ENCODE measurements around the gene KRT77.
"Not testable (repeated sequence)": the region's sequence is repeated elsewhere in the genome, so short reads cannot be mapped to it uniquely, and the experiment has no call there.

The KRT77 gene
- 0 reads per million in 3 donors for total RNA-seq

DNA sequence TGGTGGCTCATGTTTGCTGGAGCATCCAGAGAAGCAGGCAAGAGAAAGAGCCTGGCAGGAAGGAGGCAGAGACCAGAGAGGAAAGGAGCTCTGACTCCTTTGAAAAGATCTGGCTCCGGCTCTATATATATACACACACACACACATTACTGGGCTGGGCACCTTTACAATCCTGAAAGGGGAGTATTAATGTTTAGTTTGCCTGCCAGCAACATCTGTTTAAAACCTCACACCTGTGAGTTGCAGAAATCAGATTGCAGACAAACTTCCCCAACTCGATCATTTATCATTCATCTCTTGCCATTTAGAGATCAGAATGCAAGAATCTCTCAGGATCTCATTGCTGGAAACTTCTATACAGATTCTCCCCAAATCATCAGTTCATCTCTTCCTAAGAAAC is at the start of gene KRT77:
Gene KRT77 (minus strand): TSS at position 101 of the 400 bp plus-strand sequence. CDS start 90 bp downstream, at position 11.
- H3K4me3 ChIP-seq (ENCODE audit: insufficient read depth, low read depth, low read length, poor library complexity, severe bottlenecking), result no peak within 1 kb of the TSS
- H3K27me3 ChIP-seq (replicated peaks; ENCODE audit: control insufficient read depth, insufficient read depth, low read length, poor library complexity, severe bottlenecking), result no peaks in the 10 kb centered on the region

DNA sequence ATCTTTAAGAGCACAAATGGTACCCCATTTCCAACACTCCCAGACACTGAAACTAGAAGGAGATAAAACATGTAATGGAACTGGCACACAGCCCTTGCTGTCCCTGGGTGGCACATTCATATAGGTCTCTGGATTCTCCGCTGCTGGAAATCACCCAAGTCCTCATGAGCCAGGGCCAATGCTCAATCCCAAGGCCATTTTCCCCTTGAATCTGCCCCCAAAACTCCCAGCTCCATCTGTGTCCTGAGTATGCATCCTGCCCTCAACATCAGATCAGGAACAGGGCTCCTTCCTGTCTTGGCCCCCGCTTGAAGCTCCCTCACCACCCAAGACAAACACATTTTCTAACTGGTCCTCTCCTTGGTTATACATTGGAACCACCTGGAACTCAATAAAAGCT is 49.2 kb upstream of the KRT77 start:
- DNase-seq, result no peak
- Histone ChIP-seq H3K27ac (ENCODE audit: insufficient read depth, low read length, poor library complexity, severe bottlenecking) (no peak overlapping the region), H3K4me1 (ENCODE audit: control insufficient read depth, insufficient read depth, low read length, poor library complexity, severe bottlenecking) (no peaks in the 10 kb centered on the region), H3K9me3 (ENCODE audit: control insufficient read depth, low read length) (no peaks in the 10 kb centered on the region), H3K27me3 (replicated peaks; ENCODE audit: control insufficient read depth, insufficient read depth, low read length, poor library complexity, severe bottlenecking) (no peaks in the 10 kb centered on the region), H3K36me3 (ENCODE audit: control insufficient read depth, insufficient read depth, low read length) (no peaks in the 10 kb centered on the region), H3K4me3 (ENCODE audit: insufficient read depth, low read depth, low read length, poor library complexity, severe bottlenecking) (no peak overlapping the region)

More for the DNA sequence above, at the start of gene KRT77:
- no peak within 1 kb of the TSS for H3K27ac ChIP-seq (ENCODE audit: insufficient read depth, low read length, poor library complexity, severe bottlenecking)
- H3K4me1 ChIP-seq (ENCODE audit: control insufficient read depth, insufficient read depth, low read length, poor library complexity, severe bottlenecking), result no peaks in the 10 kb centered on the region
- no peaks in the 10 kb centered on the region for H3K36me3 ChIP-seq (ENCODE audit: control insufficient read depth, insufficient read depth, low read length)
- H3K9me3 ChIP-seq (ENCODE audit: control insufficient read depth, low read length), result no peaks in the 10 kb centered on the region
- no peak for DNase-seq

DNA sequence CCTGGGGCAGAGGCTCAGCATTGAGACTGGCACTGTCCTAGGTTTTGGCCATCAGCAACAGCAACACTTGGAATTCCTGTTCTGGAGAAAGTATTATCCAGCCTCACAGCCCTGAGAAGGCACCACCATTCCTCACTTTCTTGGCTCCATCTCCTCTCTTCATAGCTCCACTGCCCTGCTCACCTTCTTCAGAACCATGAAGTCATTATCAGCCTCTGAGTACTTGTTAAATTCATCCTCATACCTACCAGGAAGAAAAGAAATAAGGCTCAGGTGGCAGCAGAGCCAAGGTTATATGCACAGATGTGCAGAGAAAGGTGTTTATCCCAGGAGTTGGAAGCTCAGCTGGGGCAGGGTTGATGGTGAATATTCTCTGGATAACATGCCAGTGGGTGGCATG is 48.5 kb upstream of the KRT77 start:
- no peak for DNase-seq
- Histone ChIP-seq H3K27ac (ENCODE audit: insufficient read depth, low read length, poor library complexity, severe bottlenecking) (no peak overlapping the region), H3K36me3 (ENCODE audit: control insufficient read depth, insufficient read depth, low read length) (no peaks in the 10 kb centered on the region), H3K4me1 (ENCODE audit: control insufficient read depth, insufficient read depth, low read length, poor library complexity, severe bottlenecking) (no peaks in the 10 kb centered on the region), H3K27me3 (replicated peaks; ENCODE audit: control insufficient read depth, insufficient read depth, low read length, poor library complexity, severe bottlenecking) (no peaks in the 10 kb centered on the region), H3K4me3 (ENCODE audit: insufficient read depth, low read depth, low read length, poor library complexity, severe bottlenecking) (no peak overlapping the region), H3K9me3 (ENCODE audit: control insufficient read depth, low read length) (no peaks in the 10 kb centered on the region)

DNA sequence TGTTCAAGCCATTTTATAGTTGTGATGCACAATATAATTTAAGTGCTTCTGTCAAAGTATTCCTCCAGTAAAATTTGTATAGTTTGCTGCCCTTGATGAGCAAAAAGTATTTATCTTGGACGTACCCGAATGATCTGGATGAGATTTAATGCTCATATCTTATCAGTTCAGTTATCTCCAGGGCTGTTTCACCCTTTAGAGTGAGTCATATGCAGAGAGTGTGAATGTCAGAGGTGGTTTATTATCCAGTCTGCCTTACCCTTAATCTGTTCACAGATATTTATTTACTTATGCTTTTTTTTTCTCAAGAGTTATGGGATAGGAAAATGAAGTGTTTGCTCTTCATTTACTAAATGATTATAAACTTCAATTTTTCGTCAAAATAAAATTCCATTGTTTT is 47.2 kb upstream of the KRT77 start:
- DNase-seq, result not testable (repeated sequence)

DNA sequence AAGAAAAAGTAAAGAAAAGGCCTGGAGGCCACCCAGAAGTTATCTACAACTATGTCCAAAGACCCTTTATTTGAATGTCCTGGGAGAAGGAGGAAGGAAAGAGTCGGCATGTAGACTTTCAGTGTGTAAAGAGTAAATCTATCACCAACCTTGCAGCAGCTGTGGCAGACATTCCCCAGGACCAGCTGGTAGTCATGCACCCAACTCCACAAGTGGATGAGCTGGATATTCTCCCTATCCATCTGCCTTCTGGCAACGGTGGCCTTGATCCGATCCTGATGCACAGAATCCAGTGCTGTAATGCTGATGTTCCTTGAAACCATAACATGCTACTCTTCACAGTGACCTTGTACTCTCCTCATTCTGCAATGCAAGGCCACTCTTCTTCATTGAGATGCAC is 46.5 kb upstream of the KRT77 start:
- Histone ChIP-seq H3K27ac (ENCODE audit: insufficient read depth, low read length, poor library complexity, severe bottlenecking) (no peak overlapping the region), H3K36me3 (ENCODE audit: control insufficient read depth, insufficient read depth, low read length) (no peaks in the 10 kb centered on the region), H3K27me3 (replicated peaks; ENCODE audit: control insufficient read depth, insufficient read depth, low read length, poor library complexity, severe bottlenecking) (no peaks in the 10 kb centered on the region), H3K9me3 (ENCODE audit: control insufficient read depth, low read length) (no peaks in the 10 kb centered on the region), H3K4me3 (ENCODE audit: insufficient read depth, low read depth, low read length, poor library complexity, severe bottlenecking) (no peak overlapping the region), H3K4me1 (ENCODE audit: control insufficient read depth, insufficient read depth, low read length, poor library complexity, severe bottlenecking) (no peaks in the 10 kb centered on the region)
- no peak for DNase-seq

More for the DNA sequence above, 47.2 kb upstream of the KRT77 start:
- not testable (repeated sequence) for H3K4me1 ChIP-seq (ENCODE audit: control insufficient read depth, insufficient read depth, low read length, poor library complexity, severe bottlenecking); H3K9me3 ChIP-seq (ENCODE audit: control insufficient read depth, low read length); H3K27me3 ChIP-seq (replicated peaks; ENCODE audit: control insufficient read depth, insufficient read depth, low read length, poor library complexity, severe bottlenecking); H3K27ac ChIP-seq (ENCODE audit: insufficient read depth, low read length, poor library complexity, severe bottlenecking); H3K4me3 ChIP-seq (ENCODE audit: insufficient read depth, low read depth, low read length, poor library complexity, severe bottlenecking); H3K36me3 ChIP-seq (ENCODE audit: control insufficient read depth, insufficient read depth, low read length)

DNA sequence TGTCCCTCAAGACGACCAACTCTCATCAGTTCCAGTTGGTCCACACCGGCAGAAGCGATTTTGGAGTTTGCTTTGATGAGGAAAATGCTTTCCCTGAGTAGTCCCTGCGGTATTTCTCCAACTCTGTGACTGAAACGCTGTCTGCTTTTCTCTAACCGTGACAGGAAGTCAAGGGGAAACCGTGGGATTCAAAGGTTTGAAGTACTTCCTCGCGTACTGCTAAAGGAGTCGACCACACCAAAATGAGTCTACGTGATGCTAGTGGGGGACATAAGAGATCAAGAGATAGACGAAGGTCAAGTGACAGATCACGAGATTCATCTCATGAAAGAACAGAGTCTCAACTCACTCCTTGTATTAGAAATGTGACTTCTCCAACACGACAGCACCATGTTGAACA is 45.3 kb upstream of the KRT77 start:
- Histone ChIP-seq H3K4me3 (ENCODE audit: insufficient read depth, low read depth, low read length, poor library complexity, severe bottlenecking) (no peak overlapping the region), H3K9me3 (ENCODE audit: control insufficient read depth, low read length) (no peaks in the 10 kb centered on the region)

DNA sequence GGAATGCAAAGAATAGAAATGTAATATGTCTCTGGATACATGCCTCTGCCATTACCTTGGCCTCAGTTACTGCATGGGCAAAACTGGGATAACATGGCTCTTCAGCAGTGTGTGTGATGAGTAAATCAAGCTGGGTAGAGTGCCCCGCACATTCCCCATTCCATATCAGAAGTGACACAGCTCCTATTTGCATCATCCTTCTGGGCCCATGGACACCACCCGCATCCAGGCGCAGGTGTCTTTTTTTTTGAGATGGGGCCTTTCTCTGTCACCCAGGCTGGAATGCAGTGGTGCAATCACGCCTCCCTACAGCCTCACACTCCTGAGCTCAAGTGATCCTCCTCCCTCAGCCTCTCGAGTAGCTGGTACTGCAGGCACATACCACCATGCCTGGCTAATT is 42.2 kb upstream of the KRT77 start:
- no peaks in the 10 kb centered on the region for H3K9me3 ChIP-seq (ENCODE audit: control insufficient read depth, low read length)
- H3K4me3 ChIP-seq (ENCODE audit: insufficient read depth, low read depth, low read length, poor library complexity, severe bottlenecking), result no peak overlapping the region
- H3K27me3 ChIP-seq (replicated peaks; ENCODE audit: control insufficient read depth, insufficient read depth, low read length, poor library complexity, severe bottlenecking), result no peaks in the 10 kb centered on the region
- no peak overlapping the region for H3K27ac ChIP-seq (ENCODE audit: insufficient read depth, low read length, poor library complexity, severe bottlenecking)
- no peaks in the 10 kb centered on the region for H3K36me3 ChIP-seq (ENCODE audit: control insufficient read depth, insufficient read depth, low read length)
- H3K4me1 ChIP-seq (ENCODE audit: control insufficient read depth, insufficient read depth, low read length, poor library complexity, severe bottlenecking), result no peaks in the 10 kb centered on the region
- no peak for DNase-seq

More for the DNA sequence above, 45.3 kb upstream of the KRT77 start:
- H3K4me1 ChIP-seq (ENCODE audit: control insufficient read depth, insufficient read depth, low read length, poor library complexity, severe bottlenecking), result no peaks in the 10 kb centered on the region
- no peaks in the 10 kb centered on the region for H3K36me3 ChIP-seq (ENCODE audit: control insufficient read depth, insufficient read depth, low read length)
- no peaks in the 10 kb centered on the region for H3K27me3 ChIP-seq (replicated peaks; ENCODE audit: control insufficient read depth, insufficient read depth, low read length, poor library complexity, severe bottlenecking)
- DNase-seq, result no peak
- no peak overlapping the region for H3K27ac ChIP-seq (ENCODE audit: insufficient read depth, low read length, poor library complexity, severe bottlenecking)

DNA sequence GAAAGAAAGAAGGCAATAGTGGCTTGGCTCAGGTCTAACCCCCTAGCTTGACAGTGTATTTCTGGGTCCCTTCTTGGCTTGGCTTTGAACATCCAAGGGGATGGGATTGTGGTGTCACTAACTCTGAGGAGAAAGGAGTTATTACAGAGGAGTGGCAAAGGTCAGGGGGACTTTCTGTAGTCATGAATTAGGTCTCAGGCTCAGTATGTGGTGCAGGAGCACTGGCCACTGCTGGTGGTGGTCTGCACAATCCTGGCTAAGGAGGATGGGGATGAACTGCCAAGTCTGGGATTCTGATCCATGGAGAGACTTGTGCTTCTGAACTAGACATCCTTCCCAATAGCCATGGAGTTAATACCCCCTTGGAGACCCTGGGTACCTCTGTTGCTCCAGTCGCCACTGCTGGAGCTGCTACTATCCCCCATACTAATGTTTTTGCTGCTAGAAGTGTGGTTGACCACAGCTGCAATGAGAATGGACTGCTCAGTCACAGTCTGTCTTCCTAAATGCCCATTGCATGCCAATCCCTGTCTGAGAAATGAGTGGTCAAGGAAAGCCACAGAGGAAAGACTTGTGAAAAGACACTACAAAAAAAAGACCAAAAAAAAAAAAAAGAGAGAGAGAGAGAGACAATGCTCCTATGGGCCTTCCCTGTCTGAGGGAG is 41.3 kb upstream of the KRT77 start:
- H3K4me3 ChIP-seq (ENCODE audit: insufficient read depth, low read depth, low read length, poor library complexity, severe bottlenecking), result no peak overlapping the region
- H3K27ac ChIP-seq (ENCODE audit: insufficient read depth, low read length, poor library complexity, severe bottlenecking), result no peak overlapping the region
- H3K27me3 ChIP-seq (replicated peaks; ENCODE audit: control insufficient read depth, insufficient read depth, low read length, poor library complexity, severe bottlenecking), result no peaks in the 10 kb centered on the region
- no peak for DNase-seq
- no peaks in the 10 kb centered on the region for H3K9me3 ChIP-seq (ENCODE audit: control insufficient read depth, low read length)
- no peaks in the 10 kb centered on the region for H3K4me1 ChIP-seq (ENCODE audit: control insufficient read depth, insufficient read depth, low read length, poor library complexity, severe bottlenecking)
- H3K36me3 ChIP-seq (ENCODE audit: control insufficient read depth, insufficient read depth, low read length), result no peaks in the 10 kb centered on the region

DNA sequence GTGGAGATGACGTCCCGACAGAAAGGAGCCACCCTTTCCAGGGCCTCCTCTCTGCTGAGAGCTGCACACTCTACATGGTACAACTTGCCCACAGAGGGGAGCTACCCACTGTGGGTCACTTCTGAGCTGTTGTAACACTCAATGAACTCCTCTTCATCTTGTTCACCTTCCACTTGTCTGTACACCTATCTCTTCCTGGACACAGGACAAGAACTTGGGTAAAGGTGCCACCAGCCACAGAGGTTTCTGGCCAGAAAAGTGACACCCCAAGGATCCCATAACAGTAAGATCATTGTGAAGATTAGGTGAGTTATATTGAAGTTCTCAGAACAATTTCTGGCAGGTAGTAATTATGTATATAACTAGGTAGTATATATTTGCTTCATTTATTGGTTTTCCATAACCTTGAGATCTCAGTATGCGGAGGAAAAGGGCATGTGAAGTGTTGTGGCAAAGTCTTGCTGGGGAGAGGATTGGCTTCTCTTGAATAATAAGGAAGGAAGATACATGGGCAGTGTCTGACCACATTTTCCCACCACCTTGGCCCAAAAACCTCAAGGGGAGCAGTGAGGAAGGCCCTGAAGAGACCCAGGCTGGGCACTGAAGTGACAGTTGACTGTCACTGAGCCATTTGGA is 39.6 kb upstream of the KRT77 start:
- H3K4me3 ChIP-seq (ENCODE audit: insufficient read depth, low read depth, low read length, poor library complexity, severe bottlenecking), result no peak overlapping the region
- DNase-seq, result no peak
- no peaks in the 10 kb centered on the region for H3K36me3 ChIP-seq (ENCODE audit: control insufficient read depth, insufficient read depth, low read length)

DNA sequence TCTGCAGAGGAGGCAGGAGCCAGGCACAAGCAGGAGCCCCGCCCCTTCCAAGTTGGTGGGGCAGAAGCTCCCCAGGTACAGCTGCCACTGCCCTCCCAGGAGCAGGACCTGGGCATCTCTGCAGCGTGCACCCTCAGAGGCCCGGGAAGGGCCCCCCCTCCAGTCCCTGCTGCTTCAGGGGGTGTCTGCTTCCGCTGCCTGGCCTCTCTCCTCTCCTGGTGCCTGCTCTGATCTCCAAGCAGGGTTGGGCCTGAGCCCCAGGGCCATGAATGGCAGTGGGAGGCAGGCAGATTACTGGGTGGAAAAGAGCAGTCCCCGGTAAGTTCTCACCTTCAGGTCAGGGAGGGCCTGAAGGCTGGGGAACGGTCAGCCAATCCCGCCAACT is 38.9 kb upstream of the KRT77 start:
- H3K4me3 ChIP-seq (ENCODE audit: insufficient read depth, low read depth, low read length, poor library complexity, severe bottlenecking), result no peak overlapping the region
- no peak for DNase-seq
- H3K9me3 ChIP-seq (ENCODE audit: control insufficient read depth, low read length), result no peaks in the 10 kb centered on the region
- H3K36me3 ChIP-seq (ENCODE audit: control insufficient read depth, insufficient read depth, low read length), result no peaks in the 10 kb centered on the region
- H3K27ac ChIP-seq (ENCODE audit: insufficient read depth, low read length, poor library complexity, severe bottlenecking), result no peak overlapping the region
- H3K4me1 ChIP-seq (ENCODE audit: control insufficient read depth, insufficient read depth, low read length, poor library complexity, severe bottlenecking), result no peaks in the 10 kb centered on the region
- no peaks in the 10 kb centered on the region for H3K27me3 ChIP-seq (replicated peaks; ENCODE audit: control insufficient read depth, insufficient read depth, low read length, poor library complexity, severe bottlenecking)

More for the DNA sequence above, 39.6 kb upstream of the KRT77 start:
- H3K27ac ChIP-seq (ENCODE audit: insufficient read depth, low read length, poor library complexity, severe bottlenecking), result no peak overlapping the region
- H3K27me3 ChIP-seq (replicated peaks; ENCODE audit: control insufficient read depth, insufficient read depth, low read length, poor library complexity, severe bottlenecking), result no peaks in the 10 kb centered on the region
- no peaks in the 10 kb centered on the region for H3K4me1 ChIP-seq (ENCODE audit: control insufficient read depth, insufficient read depth, low read length, poor library complexity, severe bottlenecking)
- H3K9me3 ChIP-seq (ENCODE audit: control insufficient read depth, low read length), result no peaks in the 10 kb centered on the region

Measured in effector memory CD4-positive, alpha-beta T cell (primary cell).